Transverse colon (tissue), 4 donors: ENCODE data around the gene CDC37. TPM values are rescaled to one million over a fixed set of nuclear protein-coding genes. Genes with fewer than 3 reads are reported as not detected.
A peak's percentile ranks its signal among the peaks of the same experiment; 100 is the strongest.

ENCODE experiments used
- DNase-seq: peaks from one replicate; pipeline ENCODE4 v3.0.0-alpha.2; 2019
- H3K27ac ChIP-seq, 4 donors: fragments of 200-600 bp; sonication (generic); 2 replicates each; pipeline ENCODE4 v1.5.1; 2016 to 2018; ENCODE audit warnings: inconsistent platforms in 4 of 4
- H3K27me3 ChIP-seq: fragments of 200-600 bp; sonication (generic); 2 replicates; pipeline ENCODE4 v1.5.1; 2017; ENCODE audit warnings: inconsistent platforms
- H3K36me3 ChIP-seq, 4 donors: fragments of 200-600 bp; sonication (generic); 2 replicates each; pipeline ENCODE4 v1.5.1; 2017 to 2019; ENCODE audit warnings: inconsistent platforms in 4 of 4
- H3K4me1 ChIP-seq, 4 donors: fragments of 200-600 bp; sonication (generic); 2 replicates each; pipeline ENCODE4 v1.5.1; 2017 to 2020; ENCODE audit warnings: inconsistent platforms in 4 of 4
- H3K4me3 ChIP-seq, 4 donors: fragments of 200-600 bp; sonication (generic); 1 replicate in 1 of 4; 2 replicates in 3 of 4; pipeline versions ENCODE4 v1.5.1 to v1.6.1; 2017 to 2019; ENCODE audit warnings: inconsistent platforms in 4 of 4
- H3K9me3 ChIP-seq, 2 donors: fragments of 200-600 bp; sonication (generic); 2 replicates each; pipeline ENCODE4 v1.5.1; 2017 to 2019; ENCODE audit warnings: inconsistent platforms in 2 of 2
- CTCF ChIP-seq, 5 experiments: fragments of 200-600 bp in 3 of 5; fragments of 450-650 bp in 2 of 5; sonication (generic) in 3 of 5; IDR thresholded peaks; 1 replicate in 2 of 5; 2 replicates in 3 of 5; pipeline ENCODE4 v1.5.1; 2016 to 2017; ENCODE audit warnings: antibody characterized with exemption in 5 of 5, inconsistent platforms in 3 of 5, mild to moderate bottlenecking in 2 of 5, moderate library complexity in 1 of 5
- EP300 ChIP-seq: sonication (generic); formaldehyde crosslinking; IDR thresholded peaks from one replicate; pipeline ENCODE4 v1.6.1; 2017; ENCODE audit warnings: antibody characterized with exemption, low read depth
- POLR2A ChIP-seq: fragments of 450-650 bp; IDR thresholded peaks from one replicate; pipeline ENCODE4 v1.6.1; 2016; ENCODE audit warnings: antibody characterized with exemption, mild to moderate bottlenecking, moderate library complexity
- POLR2AphosphoS5 ChIP-seq, 3 donors: sonication (generic); formaldehyde crosslinking; IDR thresholded peaks; one replicate each; pipeline ENCODE4 v1.6.1; 2016; ENCODE audit warnings: antibody characterized with exemption in 3 of 3
- WGBS, 2 donors: methylation state at CpG; one replicate each; pipeline ENCODE4 v1.1.5; 2018; ENCODE audit warnings: low coverage in 1 of 2; 5-methylcytosine and 5-hydroxymethylcytosine counted together
- in situ Hi-C, 4 donors: fragments of 200-750 bp; cut with MboI; loops; one replicate each; pipeline versions ENCODE4 v1.15.0 to v1.15.1; 2017; ENCODE audit warnings: low sequenced_read_pairs in 3 of 4, low pct_ligation_motif_present in 1 of 4, low pct_unique_long_range_greater_than_20kb in 1 of 4
- intact Hi-C: fragments of 100-400 bp; cut with DNase I; formaldehyde crosslinking; loops from one replicate; pipeline ENCODE4 v1.15.1; 2023; ENCODE audit warnings: low total_unique reads
- total RNA-seq, 4 donors: library from RNA; depleted of rRNA; stranded (reverse); fragments of >200 nt; gene quantifications; one replicate each; pipeline ENCODE4 v1.1.0, GENCODE V29; 2016

Gene CDC37
- total RNA-seq, 4 donors from 2014 or later, result 125 to 168 (median 162) TPM

GRCh38 chr19:10393137-10393536, 10.2 kb downstream of the CDC37 start:
- no peak for DNase-seq
- Histone ChIP-seq H3K4me1 (peaks cover 0 to 5% (median 0%) of the 10 kb centered on the region in 4 donors), H3K4me3 (no peak overlapping the region), H3K27ac (no peak overlapping the region), H3K27me3 (no peaks in the 10 kb centered on the region), H3K9me3 (no peaks in the 10 kb centered on the region), H3K36me3 (peaks cover 0 to 40% (median 18%) of the 10 kb centered on the region in 4 donors)
- TF ChIP-seq EP300, result no peak
- no peak for TF ChIP-seq POLR2AphosphoS5 (IDR thresholded peaks at IDR 0.05)
- TF ChIP-seq CTCF (IDR thresholded peaks at IDR 0.05), result no peak
- intact Hi-C loops, result no loop called here
- in situ Hi-C loops, result loop anchor here in 3 of 4 donors (25.0 kb wide), 1 partner anchor 456 kb away; the partner anchor contains the start of gene OLFM2 (in 3 of the 3)
- 95% methylated on average over 24 of the region's 24 CpGs; no CpG with 5 or more reads in 1 of the 2 donors for WGBS, 2 donors

- 85 to 87% methylated on average over 6 of the region's 6 CpGs for WGBS, 2 donors
- Histone ChIP-seq H3K36me3 (peaks cover 0 to 40% (median 18%) of the 10 kb centered on the region in 4 donors), H3K4me3 (no peak overlapping the region), H3K27me3 (no peaks in the 10 kb centered on the region), H3K9me3 (no peaks in the 10 kb centered on the region), H3K4me1 (peaks cover 0 to 5% (median 0%) of the 10 kb centered on the region in 4 donors), H3K27ac (no peak overlapping the region)
- intact Hi-C loops (no loop called here), in situ Hi-C loops (loop anchor here in 3 of 4 donors (25.0 kb wide), 1 partner anchor 455 kb away; the partner anchor contains the start of gene OLFM2 (in 3 of the 3))
- no peak for TF ChIP-seq EP300
- TF ChIP-seq POLR2A, result no peak
- TF ChIP-seq POLR2AphosphoS5 (IDR thresholded peaks at IDR 0.05), result no peak
- no peak for TF ChIP-seq CTCF (IDR thresholded peaks at IDR 0.05)
- no peak for DNase-seq
Measured at GRCh38 chr19:10392120-10392519, 11.2 kb downstream of the CDC37 start.

- TF ChIP-seq EP300 (no peak), CTCF (IDR thresholded peaks at IDR 0.05) (peak; percentile 75 to 86 (median 84)), POLR2A (no peak), POLR2AphosphoS5 (IDR thresholded peaks at IDR 0.05) (peak in 1 of 3 donors; percentile 36)
- in situ Hi-C loops, result loop anchor here in 3 of 4 donors (25.0 kb wide), 1 partner anchor 453 kb away; the partner anchor contains the start of gene OLFM2 (in 3 of the 3)
Measured at GRCh38 chr19:10390652-10391286, 12.6 kb downstream of the CDC37 start.

GRCh38 chr19:10389863-10390262, 13.5 kb downstream of the CDC37 start:
- Histone ChIP-seq H3K27ac (no peak overlapping the region), H3K4me1 (peaks cover 0 to 5% (median 0%) of the 10 kb centered on the region in 4 donors), H3K9me3 (no peaks in the 10 kb centered on the region), H3K4me3 (no peak overlapping the region), H3K27me3 (no peaks in the 10 kb centered on the region), H3K36me3 (peaks cover 0 to 36% (median 15%) of the 10 kb centered on the region in 4 donors)
- in situ Hi-C loops, result loop anchor here in 3 of 4 donors (5.0 to 25.0 kb wide), 3 partner anchors 123 to 453 kb away; partner anchors contain the start of gene OLFM2 (in 3 of the 3)
- no peak for DNase-seq
- TF ChIP-seq EP300, result no peak
- 61% methylated on average over 12 of the region's 12 CpGs; no CpG with 5 or more reads in 1 of the 2 donors for WGBS, 2 donors
- intact Hi-C loops, result loop anchor here (1.0 kb wide), 1 partner anchor 121 kb away; no protein-coding TSS in a partner anchor

More at GRCh38 chr19:10390652-10391286, 12.6 kb downstream of the CDC37 start:
- H3K27me3 ChIP-seq, result no peaks in the 10 kb centered on the region
- DNase-seq, result peak; percentile 71
- H3K27ac ChIP-seq, result no peak overlapping the region
- intact Hi-C loops, result no loop called here
- no peak overlapping the region for H3K4me3 ChIP-seq
- H3K4me1 ChIP-seq, result peaks cover 0 to 5% (median 0%) of the 10 kb centered on the region in 4 donors
- H3K36me3 ChIP-seq, result peaks cover 0 to 36% (median 18%) of the 10 kb centered on the region in 4 donors
- 52% methylated on average over 9 of the region's 9 CpGs; no CpG with 5 or more reads in 1 of the 2 donors for WGBS, 2 donors
- no peaks in the 10 kb centered on the region for H3K9me3 ChIP-seq
